GM08714 (cell line): ENCODE measurements around the gene RELA.

Experiments used
- H3K4me3 ChIP-seq: fragments of 200-500 bp; sonication (Bioruptor generic); 2 replicates; pipeline ENCODE4 v1.5.1; 2014; ENCODE audit warnings: mild to moderate bottlenecking, low read length, inconsistent platforms
- ZNF274 ChIP-seq: IDR thresholded peaks from 2 replicates; pipeline ENCODE4 v1.6.1; 2012; ENCODE audit warnings: mild to moderate bottlenecking, low read depth, low read length

Gene RELA

GRCh38 chr11:65622011-65622410, 40.7 kb downstream of the RELA start:
- no peak overlapping the region for H3K4me3 ChIP-seq
- TF ChIP-seq ZNF274, result no peak

GRCh38 chr11:65621460-65621859, 41.3 kb downstream of the RELA start:
- H3K4me3 ChIP-seq, result no peak overlapping the region
- TF ChIP-seq ZNF274, result no peak

GRCh38 chr11:65620666-65621065, 42.0 kb downstream of the RELA start:
- no peak overlapping the region for H3K4me3 ChIP-seq
- no peak for TF ChIP-seq ZNF274

GRCh38 chr11:65619281-65619928, 43.3 kb downstream of the RELA start:
- no peak overlapping the region for H3K4me3 ChIP-seq
- no peak for TF ChIP-seq ZNF274

GRCh38 chr11:65618763-65619162, 44.0 kb downstream of the RELA start:
- no peak for TF ChIP-seq ZNF274
- no peak overlapping the region for H3K4me3 ChIP-seq

GRCh38 chr11:65617990-65618751, 44.5 kb downstream of the RELA start:
- TF ChIP-seq ZNF274, result no peak
- no peak overlapping the region for H3K4me3 ChIP-seq

- peak overlapping the region; percentile 76; the same call in 1 of the 2 replicates for H3K4me3 ChIP-seq
- no peak for TF ChIP-seq ZNF274
Observed at GRCh38 chr11:65617136-65617850, 45.4 kb downstream of the RELA start.

- no peak for TF ChIP-seq ZNF274
Observed at GRCh38 chr11:65616575-65617001, 46.1 kb downstream of the RELA start.

GRCh38 chr11:65615950-65616574, 46.7 kb downstream of the RELA start:
- TF ChIP-seq ZNF274, result no peak
- peak overlapping the region; percentile 76 for H3K4me3 ChIP-seq

More at GRCh38 chr11:65616575-65617001, 46.1 kb downstream of the RELA start:
- peak overlapping the region; percentile 76 for H3K4me3 ChIP-seq

- TF ChIP-seq ZNF274, result no peak
Observed at GRCh38 chr11:65615229-65615949, 47.3 kb downstream of the RELA start, which contains the start of gene PCNX3. Gene PCNX3, plus strand, starts transcription at chr11:65615776. Its CDS starts 536 bp downstream, at chr11:65616312.

GRCh38 chr11:65613091-65613928, 49.4 kb downstream of the RELA start:
- H3K4me3 ChIP-seq, result peak overlapping the region; percentile 85
- no peak for TF ChIP-seq ZNF274

More at GRCh38 chr11:65615229-65615949, 47.3 kb downstream of the RELA start, which contains the start of gene PCNX3:
- peak within 1 kb of the TSS; percentile 85 for H3K4me3 ChIP-seq

- peak overlapping the region; percentile 85; the same call in 1 of the 2 replicates for H3K4me3 ChIP-seq
- TF ChIP-seq ZNF274, result no peak
Observed at GRCh38 chr11:65612691-65613090, 50.0 kb downstream of the RELA start.
